ENCODE results near the gene NOXRED1.
"Not testable (repeated sequence)": the region's sequence is repeated elsewhere in the genome, so short reads cannot be mapped to it uniquely, and the experiment has no call there.

NOXRED1 gene, protein sequence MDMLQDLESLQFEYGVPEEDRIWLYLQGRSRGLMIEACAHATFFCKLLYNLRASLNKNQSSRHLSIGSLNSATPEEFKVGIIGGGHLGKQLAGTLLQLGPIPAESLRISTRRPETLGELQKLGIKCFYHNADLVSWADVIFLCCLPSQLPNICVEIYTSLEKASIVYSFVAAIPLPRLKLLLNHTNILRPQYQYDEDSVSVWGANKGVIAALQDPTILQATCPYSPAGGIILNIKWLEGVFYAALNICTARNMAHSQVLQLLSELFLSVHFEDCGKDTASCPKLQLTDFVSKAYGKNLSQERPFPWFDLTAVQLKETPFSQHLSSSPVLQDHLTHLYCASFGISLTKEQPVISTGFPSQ

DNA sequence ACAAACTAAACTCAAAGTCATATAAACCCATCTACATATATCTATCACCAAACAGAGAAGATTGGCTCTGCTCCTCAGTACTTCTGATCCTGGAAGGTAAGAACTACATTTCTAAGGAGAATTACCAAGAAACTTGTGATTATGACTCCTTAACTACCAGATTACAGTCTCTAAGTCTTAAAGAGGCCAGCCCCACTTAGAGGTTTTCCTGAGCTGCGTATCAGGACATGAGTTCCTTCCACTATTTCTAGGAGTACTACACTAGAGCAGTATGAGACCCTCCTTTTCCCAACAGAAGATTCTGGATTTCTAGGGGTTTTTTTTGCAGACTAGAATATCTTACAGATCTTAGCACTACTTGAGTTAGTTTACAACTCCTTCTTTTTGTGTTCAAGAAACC is at the start of gene NOXRED1:
Gene NOXRED1 (minus strand): TSS at position 101 of the 400 bp plus-strand sequence. CDS start 634 bp downstream, outside the sequence.
- no peak for DNase-seq (ENCODE audit: low read depth in 1 of 2, low spot score in 1 of 2)

DNA sequence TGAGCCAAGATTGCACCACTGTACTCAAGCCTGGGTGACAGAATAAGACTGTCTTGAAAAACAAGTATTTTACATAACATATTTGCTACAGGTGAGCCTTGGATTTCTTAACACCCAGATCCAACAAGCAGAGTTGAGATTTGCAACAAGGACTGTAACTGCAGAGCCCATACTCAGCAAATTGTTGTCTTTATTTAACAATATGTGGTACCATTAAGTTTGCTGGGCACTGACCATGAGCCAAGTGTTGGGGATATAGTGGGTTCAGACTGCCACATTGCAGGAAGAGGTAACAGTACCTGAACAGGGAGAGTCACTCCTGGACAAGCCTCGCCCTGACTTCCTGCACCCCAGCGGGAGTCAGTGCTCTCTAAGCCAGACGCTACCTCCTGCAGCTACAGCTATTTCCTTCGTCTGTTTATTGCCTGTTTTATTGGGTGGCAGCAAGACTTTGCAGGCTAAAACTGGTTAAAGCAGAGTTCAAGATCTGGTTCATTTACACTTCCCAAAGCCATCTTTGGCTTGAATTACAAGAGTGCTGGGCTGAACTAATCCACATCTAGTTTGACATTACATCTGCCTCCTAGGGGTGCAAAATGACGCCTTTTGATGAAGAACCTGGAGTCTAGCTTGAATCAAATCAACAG is 47.0 kb upstream of the NOXRED1 start:
- DNase-seq (ENCODE audit: low read depth in 1 of 2, low spot score in 1 of 2), result no peak

DNA sequence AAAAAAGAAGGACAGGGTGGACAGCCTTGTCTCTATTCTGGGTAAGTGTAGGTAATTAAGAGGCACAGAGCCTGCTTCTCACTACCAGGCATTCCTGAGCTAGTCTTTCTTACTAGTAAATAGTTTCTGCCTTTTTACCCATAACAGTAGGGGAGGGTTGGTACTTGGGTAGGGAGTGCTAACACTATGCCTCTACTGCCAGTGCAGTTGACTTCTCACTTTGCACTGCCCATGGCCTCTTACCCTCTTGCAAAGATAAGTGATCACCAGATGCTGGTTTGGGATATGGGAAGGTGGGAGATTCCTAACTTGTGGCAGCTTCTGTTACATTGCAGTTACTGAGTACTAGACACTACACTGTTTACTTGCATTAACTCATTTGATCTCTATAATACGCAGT is 46.2 kb upstream of the NOXRED1 start:
- DNase-seq (ENCODE audit: low read depth in 1 of 2, low spot score in 1 of 2), result no peak

DNA sequence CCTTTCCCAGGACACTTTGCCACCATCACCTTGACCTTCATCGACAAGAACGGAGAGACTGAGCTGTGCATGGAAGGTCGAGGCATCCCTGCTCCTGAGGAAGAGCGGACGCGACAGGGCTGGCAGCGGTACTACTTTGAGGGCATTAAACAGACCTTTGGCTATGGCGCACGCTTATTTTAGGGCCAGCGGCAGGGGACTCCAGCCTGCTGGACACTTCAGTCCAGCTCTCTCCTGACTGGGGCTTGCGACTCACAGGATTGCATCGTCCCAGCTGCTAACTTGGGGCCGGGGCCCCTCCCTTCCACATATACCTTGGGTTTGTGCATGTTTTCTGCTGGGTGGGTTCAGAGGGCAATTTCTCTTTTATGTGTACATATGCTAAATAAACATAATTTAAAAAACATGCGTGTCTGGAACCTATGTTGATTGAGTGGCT is 45.8 kb upstream of the NOXRED1 start:
- DNase-seq (ENCODE audit: low read depth in 1 of 2, low spot score in 1 of 2), result no peak

DNA sequence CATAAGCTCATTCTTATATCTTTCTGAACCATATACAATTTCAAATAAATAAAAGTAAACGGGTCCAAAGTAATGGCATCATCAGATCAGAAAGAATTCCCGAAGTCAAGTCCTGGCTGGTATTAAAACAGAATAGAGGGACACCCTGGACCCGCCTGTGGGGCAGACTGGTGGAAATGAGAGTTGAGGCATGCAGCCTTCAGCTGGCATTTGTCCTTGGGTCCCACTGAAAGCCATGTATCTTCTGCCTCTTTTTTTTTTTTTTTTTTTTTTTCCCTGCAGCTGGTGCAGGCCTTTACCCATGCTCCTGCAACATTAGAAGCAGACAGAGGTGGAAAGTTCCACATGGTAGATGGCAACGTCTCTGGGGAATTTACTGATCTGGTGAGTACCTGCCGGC is 44.5 kb upstream of the NOXRED1 start:
- no peak for DNase-seq (ENCODE audit: low read depth in 1 of 2, low spot score in 1 of 2)

DNA sequence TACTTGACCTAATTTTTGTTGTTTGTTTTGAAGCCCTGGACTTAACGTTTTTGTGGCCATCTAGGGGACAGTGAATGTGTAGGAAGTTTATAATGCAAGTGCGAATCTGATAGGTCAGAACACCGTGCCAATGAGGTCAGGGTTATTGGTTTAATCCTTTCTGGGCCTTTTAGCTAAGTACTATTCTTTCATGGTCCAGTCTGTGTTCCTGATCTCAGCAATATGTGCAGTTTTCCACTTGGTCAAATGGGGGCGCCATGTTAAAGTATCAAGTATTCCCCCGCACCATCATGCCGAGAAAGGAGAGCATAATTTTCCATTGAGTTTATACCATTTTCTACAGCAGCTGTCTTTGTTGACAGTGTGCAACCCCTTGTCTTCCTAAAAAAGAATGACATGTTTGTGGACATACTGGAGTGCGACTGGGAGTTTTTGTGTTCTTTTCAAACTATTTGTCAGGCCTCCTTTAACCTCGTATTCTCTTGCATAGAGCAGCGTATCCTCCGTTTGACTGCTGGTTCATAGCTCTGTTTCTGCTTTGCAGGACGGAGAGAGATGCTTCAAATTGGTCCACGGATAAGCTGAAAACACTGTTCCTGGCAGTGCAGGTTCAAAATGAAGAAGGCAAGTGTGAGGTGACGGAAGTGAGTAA is 35.9 kb upstream of the NOXRED1 start:
- DNase-seq (ENCODE audit: low read depth in 1 of 2, low spot score in 1 of 2), result peak; percentile 9 to 48

DNA sequence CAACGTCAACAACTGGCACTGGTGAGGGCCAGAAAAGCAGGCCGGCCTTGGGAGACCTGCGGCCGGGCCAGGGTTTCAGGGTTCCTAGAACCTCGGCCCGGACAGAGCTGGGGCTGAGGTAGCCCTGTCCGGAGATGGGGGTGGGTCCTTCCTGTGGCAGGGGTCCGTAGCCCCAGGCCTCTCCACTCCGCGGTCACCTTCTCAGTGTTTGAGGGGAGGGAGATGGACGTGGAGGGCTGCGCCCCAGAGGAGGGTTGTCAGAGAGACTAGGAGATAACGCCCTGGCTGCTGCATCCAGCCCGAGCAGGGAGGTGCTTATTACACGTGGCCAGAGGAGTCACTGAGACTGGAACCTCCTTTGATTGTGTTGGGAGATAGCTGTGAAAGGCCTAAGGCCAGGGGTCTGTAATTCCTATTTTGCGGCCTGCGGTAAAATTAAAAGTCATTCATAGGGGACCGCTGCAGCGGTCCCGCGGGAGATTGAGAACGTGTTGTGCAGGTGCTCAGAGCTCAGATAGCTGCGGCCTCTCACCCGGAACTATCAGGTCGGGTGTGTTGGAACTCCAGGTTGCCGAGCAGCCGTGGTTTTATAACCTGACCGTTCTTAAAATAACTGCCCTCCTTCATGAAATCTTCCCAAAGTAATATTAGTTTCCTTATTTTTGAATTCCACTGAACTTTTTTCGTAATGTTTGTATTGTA is 35.1 kb upstream of the NOXRED1 start:
- peak; percentile 12 to 14 for DNase-seq (ENCODE audit: low read depth in 1 of 2, low spot score in 1 of 2)

DNA sequence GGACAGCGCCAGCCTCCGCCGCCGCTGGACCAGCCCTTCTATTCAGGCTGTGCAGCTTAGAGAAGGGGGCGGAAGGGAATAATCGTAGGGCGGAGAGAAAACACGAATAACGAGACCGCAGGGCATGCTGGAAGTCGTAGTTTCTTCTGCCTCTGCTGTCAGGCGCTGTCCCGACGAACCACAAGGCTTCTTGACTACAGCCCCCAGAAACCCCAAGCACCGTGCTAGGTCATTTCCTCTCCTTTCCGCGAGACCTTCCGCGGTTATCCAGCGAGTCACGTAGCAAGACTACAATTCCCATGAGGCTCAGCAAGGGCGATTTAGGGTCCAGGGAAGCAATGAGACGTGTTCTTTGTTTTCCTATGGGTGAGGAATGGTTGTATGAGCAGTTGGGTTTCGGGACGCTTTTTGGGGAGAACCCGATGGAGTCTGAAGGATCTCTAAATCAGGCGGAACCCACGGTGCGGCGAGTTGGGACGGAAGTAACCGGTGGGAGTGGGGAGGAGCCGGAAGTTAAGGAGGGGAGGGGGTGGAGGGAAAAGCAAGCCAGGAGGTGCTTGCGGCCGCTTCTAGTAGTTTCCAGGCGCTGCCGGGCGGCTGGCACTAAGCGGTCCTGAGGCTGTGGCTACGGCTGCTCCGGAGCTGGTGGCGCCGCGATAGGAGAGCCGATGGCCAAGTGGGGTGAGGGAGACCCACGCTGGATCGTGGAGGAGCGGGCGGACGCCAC is 34.4 kb upstream of the NOXRED1 start, which contains the start of the genes AHSA1 and VIPAS39:
Gene AHSA1 (plus strand): TSS at position 572 of the 727 bp plus-strand sequence. CDS start 97 bp downstream, at position 669.
Gene VIPAS39 (minus strand): TSS at position 80 of the 727 bp plus-strand sequence. CDS start 3,499 bp downstream, outside the sequence.
- peak; percentile 80 to 94 for DNase-seq (ENCODE audit: low read depth in 1 of 2, low spot score in 1 of 2)

DNA sequence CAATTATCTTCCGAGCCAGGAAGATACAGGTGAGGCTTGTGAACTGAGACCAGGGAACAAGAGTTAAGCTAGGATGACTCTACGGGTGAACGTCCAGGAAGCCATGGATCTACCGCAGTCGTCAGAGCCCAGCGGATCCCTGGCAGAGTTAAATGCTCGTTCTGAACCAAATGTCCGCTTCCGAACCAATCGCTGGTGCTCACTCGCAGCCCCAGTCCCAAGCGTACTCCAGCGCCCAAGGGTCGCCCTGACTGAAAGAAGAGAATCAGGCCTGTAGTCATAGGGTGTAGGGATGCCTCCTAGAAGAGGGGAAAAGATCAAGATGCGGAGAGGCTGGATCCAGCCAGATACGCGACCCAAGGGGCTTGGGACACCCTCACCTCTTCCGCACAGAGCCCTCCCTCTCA is 33.8 kb upstream of the NOXRED1 start:
- DNase-seq (ENCODE audit: low read depth in 1 of 2, low spot score in 1 of 2), result no peak

DNA sequence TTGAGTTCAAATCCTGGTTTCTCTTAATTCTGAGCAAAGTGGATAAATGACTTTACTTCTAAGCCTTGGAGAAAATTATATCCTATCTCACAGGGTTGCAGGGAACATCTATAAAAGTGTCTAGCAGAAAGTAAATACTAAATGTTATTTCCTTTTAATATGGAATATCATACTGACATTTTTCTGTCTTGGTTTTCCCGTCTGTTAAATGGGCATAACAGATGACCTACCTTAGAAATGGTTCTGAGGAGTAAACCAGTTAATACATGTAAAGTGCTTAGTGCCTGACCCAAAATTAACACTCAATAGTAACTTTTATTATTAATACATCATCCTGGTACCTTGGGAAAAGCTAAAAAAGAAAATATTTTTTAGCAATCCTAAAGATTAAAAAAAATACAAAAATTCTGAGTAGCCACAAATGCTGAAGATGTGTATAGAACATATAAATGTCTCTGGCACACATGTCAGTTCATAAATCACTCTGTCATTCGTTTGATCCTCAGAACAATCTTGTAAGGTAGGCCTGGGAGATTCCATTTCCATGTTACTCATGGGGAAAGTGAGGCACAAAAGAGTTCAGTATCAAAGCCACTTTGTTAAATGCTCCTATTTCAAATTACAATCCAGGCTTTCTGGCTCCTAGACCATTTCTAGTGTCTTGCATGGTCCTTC is 32.8 kb upstream of the NOXRED1 start:
- DNase-seq (ENCODE audit: low read depth in 1 of 2, low spot score in 1 of 2), result no peak

DNA sequence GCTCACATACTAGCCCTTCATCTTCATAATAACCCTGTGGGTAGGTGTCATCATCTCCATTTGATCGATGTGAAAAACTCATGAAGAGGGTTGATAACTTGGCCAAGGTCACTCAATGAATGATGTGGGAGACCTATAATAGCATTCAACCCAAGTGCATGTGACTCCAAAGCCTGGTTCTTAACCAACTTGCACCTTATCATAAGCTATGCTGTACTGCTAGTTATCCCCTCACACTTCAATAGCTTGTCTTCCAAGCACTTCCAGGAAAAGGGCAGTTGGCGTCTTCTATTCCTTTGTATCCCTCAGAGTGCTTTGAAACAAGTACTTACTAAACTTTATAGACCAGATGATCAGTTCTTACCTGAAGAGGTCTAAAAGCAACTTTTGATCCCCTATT is 18.9 kb upstream of the NOXRED1 start:
- DNase-seq (ENCODE audit: low read depth in 1 of 2, low spot score in 1 of 2), result no peak

DNA sequence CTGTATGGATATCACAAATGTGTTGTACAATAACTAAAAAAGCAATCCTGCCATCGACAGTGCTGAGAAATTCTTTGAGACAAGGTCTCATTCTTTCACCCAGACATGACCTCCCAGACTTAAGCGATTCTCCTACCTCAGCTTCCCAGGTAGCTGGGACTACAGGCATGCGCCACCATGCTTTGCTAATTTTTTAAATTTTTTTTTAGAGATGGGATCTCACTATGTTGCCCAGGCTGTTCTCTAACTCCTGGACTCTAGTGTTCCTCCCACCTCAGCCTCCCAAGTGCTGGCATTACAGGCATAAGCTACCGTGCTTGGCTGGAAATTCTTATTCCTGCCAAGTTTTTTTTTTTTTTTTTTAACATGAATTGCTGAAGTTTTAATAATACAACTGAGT is 16.5 kb upstream of the NOXRED1 start:
- no peak for DNase-seq (ENCODE audit: low read depth in 1 of 2, low spot score in 1 of 2)

DNA sequence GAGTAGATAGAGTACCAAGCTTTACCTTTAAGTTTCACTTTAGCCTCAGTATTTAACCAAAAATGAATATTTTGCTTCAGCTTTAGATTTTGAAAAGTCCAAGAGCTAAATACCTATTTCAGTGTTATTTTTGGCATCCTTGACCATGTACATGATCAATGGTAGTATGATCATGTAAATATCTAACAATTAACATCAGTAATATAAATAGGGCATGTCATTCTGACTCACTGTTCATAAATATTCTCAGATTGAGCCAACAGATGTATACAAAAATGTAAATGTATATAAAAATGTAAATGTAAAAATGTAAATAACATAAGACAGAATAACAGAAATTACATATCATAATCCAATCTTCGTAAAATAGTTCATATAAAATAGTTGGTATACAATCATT is 15.3 kb upstream of the NOXRED1 start:
- DNase-seq (ENCODE audit: low read depth in 1 of 2, low spot score in 1 of 2), result no peak

DNA sequence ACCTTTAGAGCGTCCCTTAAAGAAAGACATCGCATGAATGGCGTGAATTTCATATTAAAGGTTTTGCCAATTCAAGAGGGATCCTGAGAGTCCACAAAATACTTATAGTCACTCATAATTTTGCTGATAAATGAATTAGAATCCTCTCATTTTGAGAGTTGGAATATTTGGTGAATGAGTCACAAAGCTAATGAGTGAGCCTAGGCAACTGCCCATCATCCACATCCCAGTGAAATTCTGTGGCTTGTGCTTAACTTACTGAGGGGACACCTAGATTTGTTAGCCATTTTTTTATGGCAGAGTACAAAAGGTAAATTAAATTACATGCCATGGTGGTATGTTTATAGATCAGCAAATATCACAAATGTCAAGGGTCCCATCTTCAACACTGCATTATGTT is 12.7 kb upstream of the NOXRED1 start:
- DNase-seq (ENCODE audit: low read depth in 1 of 2, low spot score in 1 of 2), result no peak

DNA sequence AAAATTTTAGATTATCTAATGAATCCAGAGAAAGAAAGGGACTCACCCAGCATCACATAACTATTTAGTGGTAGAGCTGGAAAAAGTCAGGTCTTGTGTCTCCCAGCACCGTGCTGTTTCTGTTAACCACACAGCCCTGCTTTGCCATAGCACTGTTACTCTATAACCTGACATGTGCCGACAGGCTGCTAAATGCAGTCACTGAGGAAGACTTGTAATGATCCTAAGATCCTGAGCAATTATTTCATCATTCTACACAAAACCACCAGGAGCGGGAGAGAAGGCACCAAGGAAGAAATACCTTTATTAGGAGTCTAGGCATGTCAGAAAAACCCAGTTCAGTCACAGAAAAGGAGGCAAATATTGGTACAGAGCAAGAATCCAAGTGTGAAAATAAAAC is 3.1 kb upstream of the NOXRED1 start:
- DNase-seq (ENCODE audit: low read depth in 1 of 2, low spot score in 1 of 2), result no peak

DNA sequence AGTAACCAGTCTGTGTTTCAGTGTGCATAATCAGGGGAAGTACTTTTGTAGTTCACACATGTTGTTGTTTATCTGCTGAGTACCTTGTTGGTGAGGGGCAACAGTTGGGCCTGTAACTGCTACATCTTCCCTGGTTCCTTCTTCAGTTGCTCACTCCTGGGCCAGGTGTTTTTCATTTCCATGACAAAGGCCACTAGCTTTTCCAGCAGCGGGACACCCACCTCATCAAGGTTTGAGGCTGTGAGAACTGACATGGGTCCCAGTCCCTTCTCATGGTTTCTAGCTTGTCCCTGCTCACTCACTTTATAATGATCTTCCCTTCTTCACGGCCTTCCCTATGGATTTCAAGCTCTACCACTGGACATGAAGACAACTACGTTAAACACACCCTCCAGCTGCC is 1.5 kb upstream of the NOXRED1 start:
- no peak for DNase-seq (ENCODE audit: low read depth in 1 of 2, low spot score in 1 of 2)

DNA sequence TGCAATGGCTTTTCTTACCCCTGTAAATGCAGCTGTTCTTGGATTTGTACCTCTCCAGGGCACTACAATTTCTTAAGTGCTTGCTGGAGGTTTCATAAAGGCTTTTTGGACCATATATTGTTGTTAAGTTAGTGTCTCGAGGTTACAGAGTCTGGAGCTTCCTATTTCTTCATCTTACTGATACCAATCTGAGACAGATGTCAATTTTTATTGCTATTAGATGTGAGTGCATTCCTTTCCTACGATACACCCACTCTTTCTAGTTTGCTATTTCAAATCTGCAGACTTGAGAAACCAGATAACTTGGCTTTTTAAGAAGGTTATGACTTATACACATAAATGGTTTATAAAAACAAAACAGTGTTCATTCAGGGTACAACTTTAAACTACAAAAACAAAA is 2.1 kb downstream of the NOXRED1 start:
- DNase-seq (ENCODE audit: low read depth in 1 of 2, low spot score in 1 of 2), result no peak

DNA sequence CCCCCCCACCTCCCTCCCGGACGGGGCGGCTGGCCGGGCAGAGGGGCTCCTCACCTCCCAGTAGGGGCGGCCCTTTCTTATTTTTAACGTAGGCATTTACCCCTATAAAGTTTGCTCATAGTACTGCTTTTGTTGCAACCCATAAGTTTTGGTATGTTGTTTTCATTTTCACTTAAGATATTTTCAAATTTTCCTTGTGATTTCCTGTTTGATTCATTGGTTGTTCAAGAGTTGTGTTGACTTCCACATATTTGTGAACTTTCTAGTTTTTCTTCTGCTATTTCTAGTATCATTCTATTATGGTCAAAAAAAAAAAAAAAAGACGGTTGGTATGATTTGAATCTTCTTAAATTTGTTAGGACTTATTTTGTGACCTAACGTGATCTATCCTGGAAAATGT is 6.5 kb downstream of the NOXRED1 start:
- no peak for DNase-seq (ENCODE audit: low read depth in 1 of 2, low spot score in 1 of 2)

DNA sequence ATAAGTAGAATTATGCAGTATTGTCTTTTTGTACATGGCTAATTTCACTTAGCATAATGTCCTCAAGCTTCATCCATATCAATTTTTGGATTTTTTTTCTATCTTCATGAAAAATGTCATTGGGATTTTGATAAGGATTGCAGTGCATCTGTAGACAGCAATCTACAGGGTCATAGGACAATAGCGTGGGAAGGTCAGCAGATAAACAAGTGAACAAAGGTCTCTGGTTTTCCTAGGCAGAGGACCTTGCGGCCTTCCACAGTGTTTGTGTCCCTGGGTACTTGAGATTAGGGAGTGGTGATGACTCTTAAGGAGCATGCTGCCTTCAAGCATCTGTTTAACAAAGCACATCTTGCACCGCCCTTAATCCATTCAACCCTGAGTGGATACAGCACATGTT is 7.2 kb downstream of the NOXRED1 start:
- not testable (repeated sequence) for DNase-seq (ENCODE audit: low read depth in 1 of 2, low spot score in 1 of 2)

DNA sequence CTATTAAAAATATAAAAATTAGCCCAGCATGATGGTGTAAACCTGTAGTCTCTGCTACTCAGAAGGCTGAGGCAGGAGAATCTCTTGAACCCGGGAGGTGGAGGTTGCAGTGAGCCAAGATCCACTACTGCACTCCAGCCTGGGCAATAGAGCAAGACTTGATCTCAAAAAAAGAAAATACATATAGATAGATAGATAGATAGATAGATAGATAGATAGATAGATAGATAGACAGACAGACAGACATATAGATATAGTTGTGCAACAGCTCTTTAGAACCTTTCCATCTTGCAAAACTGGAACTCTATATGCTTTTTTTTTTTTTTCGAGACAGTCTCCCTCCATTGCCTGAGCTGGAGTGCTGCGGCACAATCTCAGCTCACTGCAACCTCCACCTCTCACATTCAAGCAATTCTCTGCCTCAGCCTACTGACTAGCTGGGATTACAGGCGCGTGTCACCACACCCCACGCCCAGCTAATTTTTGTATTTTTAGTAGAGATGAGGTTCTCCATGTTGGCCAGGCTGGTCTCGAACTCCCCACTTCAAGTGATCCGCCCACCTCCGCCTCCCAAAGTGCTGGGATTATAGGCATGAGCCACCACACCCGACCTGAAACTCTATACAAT is 7.8 kb downstream of the NOXRED1 start:
- DNase-seq (ENCODE audit: low read depth in 1 of 2, low spot score in 1 of 2), result not testable (repeated sequence)
